ENCODE results near the gene PIN1.
"Not testable (repeated sequence)": the region's sequence is repeated elsewhere in the genome, so short reads cannot be mapped to it uniquely, and the experiment has no call there.

The PIN1 gene

GRCh38 chr19:9834726-9835506 is at the start of gene PIN1:
Gene PIN1 (plus strand): TSS chr19:9835318. CDS start chr19:9835345, 27 bp downstream.
- DNase-seq (ENCODE audit: low read depth): peak; percentile 84

- DNase-seq (ENCODE audit: low read depth): peak; percentile 47
Observed at GRCh38 chr19:9785367-9786331, 49.5 kb upstream of the PIN1 start.

- DNase-seq (ENCODE audit: low read depth): no peak
Observed at GRCh38 chr19:9786342-9786741, 48.8 kb upstream of the PIN1 start.

GRCh38 chr19:9786819-9787218 is 48.3 kb upstream of the PIN1 start:
- no peak for DNase-seq (ENCODE audit: low read depth)

GRCh38 chr19:9788604-9789003 is 46.5 kb upstream of the PIN1 start:
- not testable (repeated sequence) for DNase-seq (ENCODE audit: low read depth)

GRCh38 chr19:9789066-9789465 is 46.1 kb upstream of the PIN1 start:
- no peak for DNase-seq (ENCODE audit: low read depth)

- DNase-seq (ENCODE audit: low read depth): not testable (repeated sequence)
Observed at GRCh38 chr19:9789579-9789978, 45.5 kb upstream of the PIN1 start.

- DNase-seq (ENCODE audit: low read depth): not testable (repeated sequence)
Observed at GRCh38 chr19:9791073-9791367, 44.1 kb upstream of the PIN1 start.

GRCh38 chr19:9791552-9792205 is 43.4 kb upstream of the PIN1 start:
- DNase-seq (ENCODE audit: low read depth): peak; percentile 65

- peak; percentile 31 for DNase-seq (ENCODE audit: low read depth)
Observed at GRCh38 chr19:9792206-9793070, 42.7 kb upstream of the PIN1 start.

GRCh38 chr19:9793071-9793591 is 42.0 kb upstream of the PIN1 start:
- DNase-seq (ENCODE audit: low read depth): no peak

GRCh38 chr19:9796113-9796773 is 38.9 kb upstream of the PIN1 start:
- DNase-seq (ENCODE audit: low read depth): peak; percentile 73

- DNase-seq (ENCODE audit: low read depth): no peak
Observed at GRCh38 chr19:9797871-9798270, 37.2 kb upstream of the PIN1 start.

GRCh38 chr19:9799162-9799561 is 36.0 kb upstream of the PIN1 start:
- DNase-seq (ENCODE audit: low read depth): no peak

GRCh38 chr19:9801976-9802375 is 33.1 kb upstream of the PIN1 start:
- no peak for DNase-seq (ENCODE audit: low read depth)

- DNase-seq (ENCODE audit: low read depth): no peak
Observed at GRCh38 chr19:9806803-9807202, 28.3 kb upstream of the PIN1 start.

- DNase-seq (ENCODE audit: low read depth): no peak
Observed at GRCh38 chr19:9808855-9809824, 26.0 kb upstream of the PIN1 start.

GRCh38 chr19:9811139-9811538 is 24.0 kb upstream of the PIN1 start:
- DNase-seq (ENCODE audit: low read depth): no peak

- DNase-seq (ENCODE audit: low read depth): no peak
Observed at GRCh38 chr19:9818175-9818733, 16.9 kb upstream of the PIN1 start.
